Neural progenitor cell (in vitro differentiated cells): Measurements from ENCODE around the gene C1orf21. TPM values are rescaled to one million over a fixed set of nuclear protein-coding genes. Genes with fewer than 3 reads are reported as not detected.

Source experiments
- DNase-seq: peaks from one replicate; pipeline ENCODE4 v3.0.0-alpha.2; 2016; ENCODE audit warnings: low spot score
- H2AFZ ChIP-seq: fragments of 200-600 bp; sonication (generic); replicated peaks from 2 replicates; pipeline ENCODE4 v1.6.1; 2016; ENCODE audit warnings: antibody characterized with exemption
- H3F3A ChIP-seq: fragments of 200-600 bp; sonication (generic); 2 replicates; pipeline ENCODE4 v1.6.1; 2016; ENCODE audit warnings: antibody characterized with exemption, low read depth
- H3K27ac ChIP-seq: fragments of 200-600 bp; sonication (generic); 2 replicates; pipeline ENCODE4 v1.5.1; 2016; ENCODE audit warnings: mild to moderate bottlenecking
- H3K27me3 ChIP-seq: fragments of 200-600 bp; sonication (generic); 2 replicates; pipeline ENCODE4 v1.6.1; 2016; ENCODE audit warnings: mild to moderate bottlenecking, moderate library complexity
- H3K36me3 ChIP-seq: fragments of 200-600 bp; sonication (generic); 2 replicates; pipeline ENCODE4 v1.5.1; 2016
- H3K4me1 ChIP-seq: fragments of 200-600 bp; sonication (generic); 2 replicates; pipeline ENCODE4 v1.6.1; 2016; ENCODE audit warnings: mixed run types
- H3K4me2 ChIP-seq: fragments of 200-600 bp; sonication (generic); 2 replicates; pipeline ENCODE4 v1.6.1; 2016
- H3K4me3 ChIP-seq: fragments of 200-600 bp; sonication (generic); 2 replicates; pipeline ENCODE4 v1.5.1; 2016
- H3K79me2 ChIP-seq: fragments of 200-600 bp; sonication (generic); 2 replicates; pipeline ENCODE4 v1.6.1; 2016; ENCODE audit warnings: low read depth
- H3K9ac ChIP-seq: fragments of 200-600 bp; sonication (generic); 2 replicates; pipeline ENCODE4 v1.6.1; 2016
- H3K9me3 ChIP-seq: fragments of 200-600 bp; sonication (generic); 2 replicates; pipeline ENCODE4 v1.5.1; 2016; ENCODE audit warnings: low read depth
- H4K20me1 ChIP-seq: fragments of 200-600 bp; sonication (generic); 2 replicates; pipeline ENCODE4 v1.6.1; 2016; ENCODE audit warnings: low read depth
- H3K27ac Mint-ChIP-seq: 3 replicates; pipeline ENCODE4 v1.8.0; 2021; ENCODE audit warnings: mixed read lengths
- H3K27me3 Mint-ChIP-seq: 2 replicates; pipeline ENCODE4 v1.8.0; 2022; ENCODE audit warnings: low read depth, mild to moderate bottlenecking, inconsistent platforms, moderate library complexity, mixed read lengths; ENCODE audit not compliant: insufficient read depth
- H3K36me3 Mint-ChIP-seq: 3 replicates; pipeline ENCODE4 v1.8.0; 2021; ENCODE audit warnings: mixed read lengths
- H3K4me1 Mint-ChIP-seq: 3 replicates; pipeline ENCODE4 v1.8.0; 2021; ENCODE audit warnings: mixed read lengths
- H3K4me3 Mint-ChIP-seq: 3 replicates; pipeline ENCODE4 v1.8.0; 2021; ENCODE audit warnings: mild to moderate bottlenecking, moderate library complexity, mixed read lengths
- H3K9me3 Mint-ChIP-seq: 3 replicates; pipeline ENCODE4 v1.8.0; 2020; ENCODE audit warnings: mixed read lengths
- EZH2 ChIP-seq: fragments of 200-600 bp; sonication (generic); IDR thresholded peaks from 2 replicates; pipeline ENCODE4 v1.6.1; 2017; ENCODE audit warnings: antibody characterized with exemption, mild to moderate bottlenecking, moderate library complexity
- EZH2phosphoT487 ChIP-seq: fragments of 200-600 bp; sonication (generic); IDR thresholded peaks from 2 replicates; pipeline ENCODE4 v1.6.1; 2017; ENCODE audit warnings: antibody characterized with exemption
- total RNA-seq: library from RNA; depleted of rRNA; stranded (reverse); fragments of >200 nt; gene quantifications from 2 replicates; pipeline ENCODE4 v1.2.3, GENCODE V29; 2015; ENCODE audit warnings: low replicate concordance
- TF ChIP-seq, protein P1 (sequence below): fragments of 200-600 bp; sonication (generic); IDR thresholded peaks from 2 replicates; pipeline ENCODE4 v1.5.1; 2017; ENCODE audit warnings: antibody characterized with exemption, mild to moderate bottlenecking

C1orf21 gene
- total RNA-seq, 1 donor from 2014 or later, result 117 TPM

GRCh38 chr1:184618851-184619250 lies 232.0 kb downstream of the C1orf21 start:
- no peak overlapping the region for H3K27ac ChIP-seq
- H3K36me3 Mint-ChIP-seq, result peaks cover 12% of the 10 kb centered on the region
- H3K9me3 ChIP-seq, result no peaks in the 10 kb centered on the region
- peaks cover 13% of the 10 kb centered on the region for H3K4me1 ChIP-seq
- H3K9me3 Mint-ChIP-seq, result no peaks in the 10 kb centered on the region
- H3K27me3 ChIP-seq, result no peaks in the 10 kb centered on the region
- H3K27ac Mint-ChIP-seq, result no peak overlapping the region
- no peak overlapping the region for H3K4me3 Mint-ChIP-seq
- no peak overlapping the region for H3K4me2 ChIP-seq
- no peak overlapping the region for H3K4me3 ChIP-seq
- H3K9ac ChIP-seq, result no peak overlapping the region
- H3F3A ChIP-seq, result no peaks in the 10 kb centered on the region
- no peak overlapping the region for H2AFZ ChIP-seq
- no peaks in the 10 kb centered on the region for H3K4me1 Mint-ChIP-seq
- H4K20me1 ChIP-seq, result no peaks in the 10 kb centered on the region
- TF ChIP-seq, protein P1, sequence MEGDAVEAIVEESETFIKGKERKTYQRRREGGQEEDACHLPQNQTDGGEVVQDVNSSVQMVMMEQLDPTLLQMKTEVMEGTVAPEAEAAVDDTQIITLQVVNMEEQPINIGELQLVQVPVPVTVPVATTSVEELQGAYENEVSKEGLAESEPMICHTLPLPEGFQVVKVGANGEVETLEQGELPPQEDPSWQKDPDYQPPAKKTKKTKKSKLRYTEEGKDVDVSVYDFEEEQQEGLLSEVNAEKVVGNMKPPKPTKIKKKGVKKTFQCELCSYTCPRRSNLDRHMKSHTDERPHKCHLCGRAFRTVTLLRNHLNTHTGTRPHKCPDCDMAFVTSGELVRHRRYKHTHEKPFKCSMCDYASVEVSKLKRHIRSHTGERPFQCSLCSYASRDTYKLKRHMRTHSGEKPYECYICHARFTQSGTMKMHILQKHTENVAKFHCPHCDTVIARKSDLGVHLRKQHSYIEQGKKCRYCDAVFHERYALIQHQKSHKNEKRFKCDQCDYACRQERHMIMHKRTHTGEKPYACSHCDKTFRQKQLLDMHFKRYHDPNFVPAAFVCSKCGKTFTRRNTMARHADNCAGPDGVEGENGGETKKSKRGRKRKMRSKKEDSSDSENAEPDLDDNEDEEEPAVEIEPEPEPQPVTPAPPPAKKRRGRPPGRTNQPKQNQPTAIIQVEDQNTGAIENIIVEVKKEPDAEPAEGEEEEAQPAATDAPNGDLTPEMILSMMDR, result no peak
- TF ChIP-seq EZH2 (no peak), EZH2phosphoT487 (no peak)
- DNase-seq, result no peak
- H3K79me2 ChIP-seq, result no peaks in the 10 kb centered on the region
- no peaks in the 10 kb centered on the region for H3K36me3 ChIP-seq
- H3K27me3 Mint-ChIP-seq, result peaks cover 2% of the 10 kb centered on the region

- Histone ChIP-seq H3K4me1 (peaks cover 4% of the 10 kb centered on the region), H3K4me3 (no peak overlapping the region), H3F3A (no peaks in the 10 kb centered on the region), H3K27me3 (no peaks in the 10 kb centered on the region), H3K27ac (no peak overlapping the region), H2AFZ (no peak overlapping the region), H3K9ac (no peak overlapping the region), H3K9me3 (no peaks in the 10 kb centered on the region), H3K36me3 (no peaks in the 10 kb centered on the region), H4K20me1 (no peaks in the 10 kb centered on the region), H3K4me2 (no peak overlapping the region), H3K79me2 (no peaks in the 10 kb centered on the region)
- TF ChIP-seq EZH2phosphoT487 (no peak), EZH2 (no peak)
- TF ChIP-seq, protein P1, result no peak
- Mint-ChIP-seq H3K9me3 (no peaks in the 10 kb centered on the region), H3K4me1 (no peaks in the 10 kb centered on the region), H3K27me3 (peaks cover 2% of the 10 kb centered on the region), H3K4me3 (no peak overlapping the region), H3K27ac (no peak overlapping the region), H3K36me3 (peaks cover 12% of the 10 kb centered on the region)
- no peak for DNase-seq
Measured at GRCh38 chr1:184620469-184620868, 233.6 kb downstream of the C1orf21 start.

DNA sequence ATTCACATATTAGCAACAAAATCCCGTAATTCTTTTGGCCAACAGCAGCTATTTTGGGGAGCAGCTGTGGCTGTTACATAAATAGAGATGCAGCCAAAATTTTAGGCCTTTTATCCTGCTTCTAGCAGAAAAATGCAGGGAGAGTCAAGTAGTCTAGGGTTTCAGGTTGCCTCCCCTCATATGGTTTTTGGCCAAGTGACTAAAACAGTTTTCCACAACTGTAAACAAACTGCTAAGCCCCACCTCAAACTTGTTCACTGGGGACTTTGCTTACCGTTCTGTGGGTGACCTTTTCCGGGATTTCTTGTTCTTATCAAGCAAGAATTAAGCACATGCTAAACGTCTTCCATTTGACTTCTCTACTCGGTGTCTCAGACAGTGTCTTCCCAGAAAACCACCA lies 234.4 kb downstream of the C1orf21 start:
- Histone ChIP-seq H3K36me3 (no peaks in the 10 kb centered on the region), H3K9ac (no peak overlapping the region), H3K4me1 (peaks cover 4% of the 10 kb centered on the region), H3K27ac (no peak overlapping the region), H3K79me2 (no peaks in the 10 kb centered on the region), H3K4me3 (no peak overlapping the region), H3K27me3 (no peaks in the 10 kb centered on the region), H3K9me3 (no peaks in the 10 kb centered on the region), H2AFZ (no peak overlapping the region), H4K20me1 (no peaks in the 10 kb centered on the region), H3F3A (no peaks in the 10 kb centered on the region), H3K4me2 (no peak overlapping the region)
- no peak for TF ChIP-seq EZH2phosphoT487
- TF ChIP-seq EZH2, result no peak
- TF ChIP-seq, protein P1, result no peak
- no peaks in the 10 kb centered on the region for H3K4me1 Mint-ChIP-seq
- H3K27ac Mint-ChIP-seq, result no peak overlapping the region
- H3K36me3 Mint-ChIP-seq, result peaks cover 12% of the 10 kb centered on the region
- no peak for DNase-seq
- peaks cover 3% of the 10 kb centered on the region for H3K27me3 Mint-ChIP-seq
- no peaks in the 10 kb centered on the region for H3K9me3 Mint-ChIP-seq
- no peak overlapping the region for H3K4me3 Mint-ChIP-seq
